Gastrocnemius medialis (tissue), 4 donors: Measurements from ENCODE around the gene ACIN1.

Source experiments
- CTCF ChIP-seq, 5 experiments: fragments of 450-650 bp in 3 of 5; fragments of 200-600 bp in 2 of 5; sonication (generic) in 2 of 5; IDR thresholded peaks in 4 of 5; conservative IDR thresholded peaks in 1 of 5; 1 replicate in 4 of 5; 2 replicates in 1 of 5; pipeline ENCODE4 v1.5.1; 2016 to 2019; ENCODE audit warnings: antibody characterized with exemption in 5 of 5, mild to moderate bottlenecking in 3 of 5, moderate library complexity in 3 of 5
- POLR2A ChIP-seq, 2 donors: fragments of 450-650 bp; IDR thresholded peaks; one replicate each; pipeline ENCODE4 v1.6.1; 2017; ENCODE audit warnings: antibody characterized with exemption in 2 of 2, mild to moderate bottlenecking in 2 of 2, moderate library complexity in 2 of 2

GRCh38 chr14:23008831-23009230 lies 86.1 kb downstream of the ACIN1 start:
- TF ChIP-seq CTCF (IDR thresholded peaks at IDR 0.05 in 4 of 5, conservative IDR thresholded peaks at IDR 0.05 in 1 of 5), result no peak
- no peak for TF ChIP-seq POLR2A (IDR thresholded peaks at IDR 0.05)
